ENCODE measurements around the gene FLVCR1.
"Not testable (repeated sequence)": the region's sequence is repeated elsewhere in the genome, so short reads cannot be mapped to it uniquely, and the experiment has no call there.

The FLVCR1 gene

DNA sequence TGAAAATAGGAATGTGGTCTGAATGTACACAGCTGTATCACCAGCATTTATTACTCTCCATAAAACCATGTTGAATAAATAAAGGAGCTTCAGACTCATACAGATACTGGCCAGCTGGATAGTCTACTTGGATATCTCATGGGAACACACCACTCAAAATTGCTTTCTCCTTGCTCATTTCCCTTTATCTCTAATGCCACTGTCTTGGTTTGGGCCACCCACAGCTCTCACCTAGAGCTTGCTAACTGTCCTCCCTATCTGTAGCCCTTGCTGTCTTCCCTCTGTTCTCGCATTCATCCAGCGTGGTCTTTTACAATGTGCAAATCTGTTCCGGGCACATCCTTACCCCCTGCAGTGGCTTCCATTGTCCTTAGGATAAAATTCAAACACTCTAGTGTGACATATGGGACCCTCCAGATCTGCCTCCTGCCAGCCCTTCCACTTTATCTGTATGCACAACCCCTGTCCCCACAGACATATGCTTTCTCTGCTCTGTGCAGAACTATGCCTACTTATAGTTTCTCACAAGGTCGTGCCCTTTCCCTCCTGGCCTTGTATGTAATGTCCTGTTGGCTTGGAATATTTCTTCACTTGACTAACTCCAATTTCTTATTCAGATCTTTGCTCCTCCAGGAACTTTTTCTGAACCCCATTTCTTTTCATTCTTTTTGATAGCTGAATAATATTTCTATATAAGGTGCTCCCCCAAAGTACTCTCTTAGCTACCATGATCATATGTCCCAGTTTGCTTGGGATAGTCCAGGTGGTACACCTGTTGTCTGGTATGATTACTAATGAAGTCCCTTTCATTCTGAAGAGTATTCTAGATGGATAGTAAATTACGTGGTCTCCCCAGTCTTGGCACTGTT is 2.9 kb downstream of the FLVCR1 start:
- no peak for DNase-seq (ENCODE audit: low spot score)

DNA sequence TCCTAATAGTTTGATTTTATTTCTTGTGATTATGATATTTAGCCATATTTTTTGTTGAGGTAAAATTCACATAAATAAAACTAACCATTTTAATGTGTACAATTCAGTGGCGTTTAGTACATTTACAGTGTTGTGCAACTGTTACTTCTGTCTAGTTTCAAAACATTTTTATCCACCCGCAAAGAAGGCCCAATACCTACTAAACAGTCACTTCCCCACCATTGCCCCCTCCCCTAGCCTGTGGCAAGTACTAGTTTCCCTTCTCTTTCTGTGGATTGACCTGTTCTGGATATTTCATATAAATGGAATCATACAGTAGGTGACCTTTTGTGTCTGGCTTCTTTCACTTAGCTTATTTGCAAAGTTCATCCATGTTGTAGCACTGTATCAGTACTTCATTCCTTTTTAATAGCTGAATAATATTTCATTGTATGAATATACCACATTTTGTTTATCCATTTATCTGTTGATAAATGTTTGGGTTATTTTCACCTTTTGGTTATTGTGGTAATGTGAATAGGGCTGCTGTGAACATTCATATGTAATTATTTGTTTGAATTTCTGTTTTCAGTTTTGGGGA is 4.1 kb downstream of the FLVCR1 start:
- no peak for DNase-seq (ENCODE audit: low spot score)

DNA sequence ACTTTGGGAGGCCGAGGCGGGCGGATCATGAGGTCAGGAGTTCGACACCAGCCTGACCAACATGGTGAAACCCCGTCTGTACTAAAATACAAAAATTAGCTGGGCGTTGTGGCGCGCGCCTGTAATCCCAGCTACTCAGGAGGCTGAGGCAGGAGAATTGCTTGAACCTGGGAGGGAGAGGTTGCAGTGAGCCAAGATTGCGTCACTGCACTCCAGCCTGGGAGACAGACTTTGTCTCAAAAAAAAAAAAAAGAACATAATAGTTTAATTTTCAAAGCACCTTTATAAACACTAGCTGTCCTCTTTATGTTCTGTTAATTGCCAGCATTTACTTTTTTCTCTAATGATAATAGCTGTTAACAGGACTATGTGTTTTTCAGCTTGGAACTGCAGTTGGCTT is 5.3 kb downstream of the FLVCR1 start:
- DNase-seq (ENCODE audit: low spot score) = not testable (repeated sequence)

DNA sequence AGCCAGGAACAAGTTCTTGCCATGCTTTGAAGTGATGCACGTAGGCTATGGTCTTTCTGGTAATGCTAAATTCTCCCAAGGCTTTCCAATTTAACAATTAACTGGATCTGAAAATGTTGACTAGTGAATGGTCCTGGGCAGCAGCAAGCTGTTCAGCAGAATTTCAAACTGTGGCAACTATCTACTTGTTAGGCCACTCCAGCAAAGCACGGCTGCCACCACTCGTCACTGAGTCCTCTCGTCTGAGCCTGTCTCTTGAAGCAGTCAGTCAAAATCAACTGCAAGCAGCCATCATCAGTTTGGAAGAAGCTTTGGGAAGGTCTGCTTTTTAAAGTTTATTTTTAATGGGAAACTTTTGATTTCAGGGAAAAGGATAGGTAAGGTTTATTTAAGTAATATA is 6.1 kb downstream of the FLVCR1 start:
- DNase-seq (ENCODE audit: low spot score) = no peak

DNA sequence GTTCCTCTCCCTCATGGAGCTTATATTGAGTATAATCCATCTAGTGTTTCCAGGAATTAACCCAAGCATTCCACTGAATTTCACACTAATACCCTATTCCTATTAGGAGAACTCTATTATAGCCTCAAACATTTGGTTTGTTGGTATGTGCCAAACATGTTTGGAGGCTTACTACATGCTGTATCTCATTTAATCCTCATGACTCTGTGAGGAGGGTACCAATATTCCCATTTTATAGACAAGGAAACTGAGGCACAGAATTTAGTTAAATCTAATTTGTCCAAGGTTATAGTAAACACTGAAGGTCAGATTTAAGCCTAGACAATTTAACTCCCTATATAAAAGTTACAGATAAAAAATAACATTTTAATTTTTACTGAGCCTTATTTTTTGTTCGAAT is 9.1 kb downstream of the FLVCR1 start:
- DNase-seq (ENCODE audit: low spot score) = no peak

DNA sequence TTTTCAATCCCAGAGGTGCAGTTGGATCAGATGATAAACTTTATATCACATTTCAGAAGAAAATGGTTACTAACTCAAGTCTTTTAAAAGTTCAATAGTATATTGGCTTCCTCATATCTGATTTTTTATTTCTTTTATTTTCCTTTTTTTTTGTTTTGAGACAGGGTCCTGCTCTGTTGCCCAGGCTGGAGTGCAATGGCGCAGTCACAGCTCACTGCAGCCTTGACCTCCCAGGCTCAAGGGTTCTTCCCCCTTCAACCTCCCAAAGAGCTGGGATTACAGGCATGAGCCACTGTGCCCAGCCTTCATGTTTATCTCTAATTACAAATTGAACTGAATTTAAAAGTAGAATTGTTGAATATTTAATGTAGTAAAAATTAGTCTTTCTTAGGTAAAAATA is 13.9 kb downstream of the FLVCR1 start:
- no peak for DNase-seq (ENCODE audit: low spot score)

DNA sequence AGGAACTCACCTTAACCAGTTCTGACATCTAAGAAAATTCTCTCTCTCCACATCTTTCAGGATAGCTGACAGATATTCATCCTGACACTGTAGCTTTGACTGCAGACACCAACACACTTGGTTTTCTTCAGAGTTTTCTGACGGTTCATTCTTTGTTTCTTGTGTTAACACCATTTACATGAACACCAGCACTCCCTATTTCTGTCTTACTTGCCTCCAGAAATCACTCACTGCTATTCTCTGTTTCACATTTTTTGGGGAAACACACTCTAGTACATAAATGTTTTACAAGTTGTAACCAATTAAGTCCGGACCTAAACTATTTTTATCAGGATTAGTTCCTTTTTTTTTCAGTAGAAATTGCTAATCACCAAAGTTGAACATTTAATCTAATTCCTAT is 15.4 kb downstream of the FLVCR1 start:
- no peak for DNase-seq (ENCODE audit: low spot score)

DNA sequence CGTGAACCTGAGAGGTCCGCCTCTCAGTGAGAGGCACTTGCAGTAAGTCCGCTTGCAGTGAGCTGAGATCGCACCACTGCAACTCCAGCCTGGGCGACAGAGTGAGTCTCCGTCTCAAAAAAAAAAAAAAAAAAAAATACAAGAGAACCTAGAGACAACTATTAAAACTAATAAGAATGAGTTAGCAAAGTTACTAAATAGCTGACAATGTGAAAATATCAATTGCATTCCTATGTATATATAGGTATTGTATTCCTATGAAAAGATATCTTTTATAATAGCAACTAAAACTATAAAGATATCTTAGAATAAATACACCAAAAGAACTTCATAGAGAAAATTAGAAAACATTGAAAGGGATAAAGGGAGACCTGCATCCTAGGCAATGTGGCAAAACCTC is 20.3 kb downstream of the FLVCR1 start:
- DNase-seq (ENCODE audit: low spot score) = no peak

DNA sequence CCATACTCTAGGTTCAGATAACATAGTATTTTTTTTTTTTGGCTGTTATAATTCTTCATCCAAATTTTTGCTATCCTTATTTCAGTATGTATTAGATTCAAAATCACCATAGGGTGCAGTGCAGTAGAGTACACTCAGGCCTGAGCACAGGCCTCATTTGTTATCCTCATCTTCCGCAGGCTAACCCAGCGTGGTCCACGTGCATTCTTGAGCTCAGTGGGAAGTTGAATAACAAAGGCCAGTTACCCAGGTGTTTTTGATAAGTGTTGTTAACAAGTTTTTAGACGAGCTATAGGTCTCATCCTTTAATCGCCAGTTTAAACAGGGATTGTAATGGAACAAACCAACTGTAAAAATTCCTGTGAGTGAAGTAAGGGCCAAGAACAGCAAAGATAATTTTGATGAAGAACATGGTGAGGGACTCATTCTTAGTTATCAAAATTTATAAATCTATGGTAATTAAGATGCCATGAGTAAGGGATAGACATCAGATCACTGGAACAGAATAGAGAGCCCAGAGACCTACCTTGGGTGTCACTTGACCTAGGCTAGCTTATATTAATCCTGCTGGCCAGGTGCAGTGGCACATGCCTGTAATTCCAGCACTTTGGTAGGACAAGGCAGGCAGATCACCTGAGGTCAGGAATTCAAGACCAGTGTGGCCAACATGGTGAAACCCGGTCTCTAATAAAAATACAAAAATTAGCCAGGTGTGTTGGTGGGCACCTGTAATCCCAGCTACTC is 22.0 kb downstream of the FLVCR1 start:
- no peak for DNase-seq (ENCODE audit: low spot score)

DNA sequence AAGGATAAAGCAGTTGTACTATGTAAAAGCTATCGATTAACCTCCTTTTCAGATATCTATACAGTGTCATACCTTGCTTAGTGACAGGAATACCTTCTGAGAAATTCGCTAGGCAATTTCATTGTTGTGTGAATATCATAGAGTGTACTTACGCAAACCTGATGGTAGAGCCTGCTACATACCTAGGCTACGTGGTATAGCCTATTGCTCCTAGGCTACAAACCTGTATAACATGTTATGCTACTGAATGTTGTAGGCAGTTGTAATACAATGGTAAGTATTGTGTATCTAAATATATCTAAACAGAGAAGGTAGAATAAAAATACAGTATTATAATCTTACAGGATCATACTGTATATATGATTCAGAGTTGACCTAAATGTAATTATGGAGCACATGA is 26.5 kb downstream of the FLVCR1 start:
- no peak for DNase-seq (ENCODE audit: low spot score)

DNA sequence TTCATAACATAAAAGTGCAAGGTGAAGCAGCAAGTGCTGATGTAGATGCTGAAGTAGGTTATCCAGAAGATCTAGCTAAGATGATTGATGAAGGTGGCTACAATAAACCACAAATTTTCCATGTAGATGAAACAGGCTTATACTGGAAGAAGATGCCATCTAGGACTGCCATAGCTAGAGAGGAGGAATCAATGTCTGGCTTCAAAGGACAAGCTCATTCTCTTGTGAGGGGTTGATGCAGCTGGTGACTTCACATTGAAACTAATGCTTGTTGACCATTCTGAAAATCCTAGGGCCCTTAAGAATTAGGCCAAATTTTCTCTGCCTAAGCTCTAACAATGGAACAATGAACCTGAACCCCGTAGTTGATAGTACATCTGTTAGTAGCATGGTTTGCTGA is 34.0 kb downstream of the FLVCR1 start:
- DNase-seq (ENCODE audit: low spot score) = no peak

DNA sequence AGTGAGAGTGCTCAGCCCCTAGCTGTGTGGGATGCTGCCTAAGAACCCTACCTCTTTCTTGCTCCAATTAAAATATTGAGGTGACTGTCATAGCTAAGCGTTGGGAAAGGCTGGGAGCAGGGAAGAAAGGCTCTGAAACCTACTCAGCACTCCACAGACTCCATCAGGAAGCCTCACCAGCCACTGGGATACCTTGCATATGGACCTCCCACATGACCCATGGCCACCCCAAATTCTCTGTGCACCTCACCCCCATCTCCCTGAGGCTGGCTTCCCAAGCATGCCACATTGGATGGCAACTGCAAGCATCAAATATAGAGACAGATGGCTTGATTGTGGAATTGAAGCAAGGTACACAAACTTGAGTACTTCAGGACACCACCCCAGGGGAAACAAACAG is 41.8 kb downstream of the FLVCR1 start:
- DNase-seq (ENCODE audit: low spot score) = no peak

DNA sequence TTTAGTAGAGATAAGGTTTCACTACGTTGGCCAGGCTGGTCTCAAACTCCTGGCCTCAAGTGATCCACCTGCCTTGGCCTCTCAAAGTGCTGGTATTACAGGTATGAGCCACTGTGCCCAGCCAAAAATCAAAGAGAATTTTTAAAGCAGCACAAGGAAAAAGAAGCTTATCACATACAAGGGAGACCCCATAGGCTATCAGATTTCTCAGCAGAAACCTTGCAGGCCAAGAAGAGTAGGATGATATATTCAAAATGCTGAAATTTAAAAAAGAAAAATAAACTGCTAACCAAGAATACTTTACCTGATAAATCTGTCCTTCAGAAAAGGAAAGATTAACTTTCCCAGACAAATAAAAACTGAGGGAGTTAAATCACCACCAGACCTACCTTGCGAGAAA is 43.2 kb downstream of the FLVCR1 start:
- DNase-seq (ENCODE audit: low spot score) = no peak

DNA sequence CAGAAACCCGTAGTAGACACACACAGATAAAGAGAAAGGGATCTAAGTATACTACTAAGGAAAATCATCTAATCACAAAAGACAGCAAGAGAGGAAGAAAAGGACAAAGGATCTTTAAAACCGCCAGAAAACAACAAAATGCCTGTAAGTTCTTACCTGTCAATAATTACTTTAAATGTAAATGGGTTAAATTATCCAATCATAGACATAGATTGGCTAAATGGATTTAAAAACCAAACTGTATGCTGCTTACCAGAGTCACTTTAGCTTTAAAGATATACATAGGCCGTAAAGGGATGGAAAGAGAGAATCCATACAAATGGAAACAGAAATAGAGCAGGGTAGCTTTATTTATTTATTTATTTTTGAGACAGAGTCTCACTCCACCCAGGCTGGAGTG is 44.0 kb downstream of the FLVCR1 start:
- no peak for DNase-seq (ENCODE audit: low spot score)

DNA sequence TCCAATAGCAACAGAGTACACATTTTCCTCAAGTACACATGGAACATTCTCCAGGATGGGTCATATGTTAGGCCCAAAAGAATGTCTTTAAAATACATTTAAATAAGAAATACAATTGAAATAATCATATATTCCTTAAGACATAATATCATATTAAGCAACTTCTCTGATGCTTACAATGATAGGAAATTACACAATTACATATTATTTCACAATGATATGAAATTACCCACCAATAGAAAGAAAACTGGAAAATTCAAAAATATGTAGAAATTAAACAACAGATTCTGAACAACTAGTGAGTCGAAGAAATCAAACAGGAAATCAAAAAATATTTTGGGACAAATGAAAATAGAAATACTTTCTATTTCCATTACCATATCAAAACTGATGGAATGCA is 45.6 kb downstream of the FLVCR1 start:
- no peak for DNase-seq (ENCODE audit: low spot score)

DNA sequence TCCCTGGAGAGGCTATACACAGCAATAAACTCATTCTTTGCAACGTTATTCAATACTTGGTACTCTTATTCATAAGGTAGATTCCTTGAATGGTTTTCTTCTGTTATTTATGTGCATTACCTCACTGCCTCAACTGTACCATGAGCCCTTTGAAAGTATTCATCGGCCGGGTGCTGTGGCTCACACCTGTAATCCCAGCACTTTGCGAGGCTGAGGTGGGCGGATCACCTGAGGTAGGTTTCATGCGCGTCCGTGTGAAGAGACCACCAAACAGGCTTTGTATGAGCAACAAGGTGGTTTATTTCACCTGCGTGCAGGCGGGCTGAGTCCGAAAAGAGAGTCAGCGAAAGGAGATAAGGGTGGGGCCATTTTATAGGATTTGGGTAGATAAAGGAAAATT is 50.0 kb downstream of the FLVCR1 start:
- not testable (repeated sequence) for DNase-seq (ENCODE audit: low spot score)

DNA sequence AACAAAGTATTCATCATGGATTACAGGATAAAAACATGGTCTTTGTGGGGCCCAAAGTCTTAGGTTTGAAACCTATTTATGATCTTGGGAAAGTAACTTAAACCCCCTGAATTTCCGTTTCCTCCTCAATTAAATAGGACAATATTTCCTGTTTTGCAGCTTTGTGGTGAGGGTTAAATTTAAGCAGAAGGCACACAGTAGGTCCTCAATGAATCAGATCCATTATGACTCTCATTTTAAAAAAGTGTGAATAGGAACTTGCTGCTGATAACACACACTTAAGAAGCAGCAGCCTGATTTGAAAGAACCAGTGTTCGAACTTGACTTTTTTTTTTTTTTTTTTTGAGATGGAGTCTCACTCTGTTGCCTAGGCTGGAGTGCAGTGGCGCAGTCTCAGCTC is 50.9 kb downstream of the FLVCR1 start:
- no peak for DNase-seq (ENCODE audit: low spot score)

DNA sequence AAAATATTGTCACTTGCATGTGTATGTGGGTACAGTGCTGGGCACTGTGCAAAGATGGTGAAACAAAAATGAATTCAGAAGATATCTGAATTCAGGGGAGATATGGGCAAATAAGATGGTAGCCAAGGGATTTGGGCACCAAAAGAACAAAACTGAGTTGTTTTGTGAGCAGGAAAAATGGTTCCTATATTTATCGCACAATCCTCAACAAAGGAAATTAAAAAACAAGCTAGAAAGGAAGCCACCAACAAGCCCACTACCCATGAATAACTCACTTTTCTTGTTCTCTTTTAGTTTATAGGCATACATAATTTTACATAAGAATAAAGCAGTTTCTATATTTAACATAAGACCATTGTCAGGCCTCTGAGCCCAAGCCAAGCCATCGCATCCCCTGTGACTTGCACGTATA is 51.6 kb downstream of the FLVCR1 start:
- no peak for DNase-seq (ENCODE audit: low spot score)

DNA sequence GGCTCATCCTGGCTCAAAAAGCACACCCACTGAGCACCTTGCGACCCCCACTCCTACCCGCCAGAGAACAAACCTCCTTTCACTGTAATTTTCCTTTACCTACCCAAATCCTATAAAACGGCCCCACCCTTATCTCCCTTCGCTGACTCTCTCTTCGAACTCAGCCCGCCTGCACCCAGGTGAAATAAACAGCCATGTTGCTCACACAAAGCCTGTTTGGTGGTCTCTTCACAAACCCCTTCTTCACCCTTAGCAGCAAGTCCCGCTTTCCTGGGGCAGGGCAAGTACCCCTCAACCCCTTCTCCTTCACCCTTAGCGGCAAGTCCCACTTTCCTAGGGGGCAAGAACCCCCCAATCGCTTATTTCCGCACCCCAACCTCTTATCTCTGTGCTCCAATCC is 52.1 kb downstream of the FLVCR1 start:
- DNase-seq (ENCODE audit: low spot score) = not testable (repeated sequence)

DNA sequence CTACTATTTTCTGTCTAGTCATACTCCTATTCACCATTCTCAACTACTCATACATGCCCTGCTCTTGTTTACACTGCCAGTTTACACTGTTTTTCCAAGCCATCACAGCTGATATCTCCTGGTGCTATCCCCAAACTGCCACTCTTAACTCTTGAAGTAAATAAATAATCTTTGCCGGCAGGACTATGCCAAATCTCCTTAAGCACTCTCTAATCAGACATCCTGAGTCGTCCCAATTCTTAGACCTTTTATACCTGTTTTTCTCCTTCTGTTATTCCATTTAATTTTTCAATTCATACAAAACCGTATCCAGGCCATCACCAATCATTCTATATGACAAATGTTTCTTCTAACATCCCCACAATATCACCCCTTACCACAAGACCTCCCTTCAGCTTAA is 55.6 kb downstream of the FLVCR1 start:
- not testable (repeated sequence) for DNase-seq (ENCODE audit: low spot score)

DNA sequence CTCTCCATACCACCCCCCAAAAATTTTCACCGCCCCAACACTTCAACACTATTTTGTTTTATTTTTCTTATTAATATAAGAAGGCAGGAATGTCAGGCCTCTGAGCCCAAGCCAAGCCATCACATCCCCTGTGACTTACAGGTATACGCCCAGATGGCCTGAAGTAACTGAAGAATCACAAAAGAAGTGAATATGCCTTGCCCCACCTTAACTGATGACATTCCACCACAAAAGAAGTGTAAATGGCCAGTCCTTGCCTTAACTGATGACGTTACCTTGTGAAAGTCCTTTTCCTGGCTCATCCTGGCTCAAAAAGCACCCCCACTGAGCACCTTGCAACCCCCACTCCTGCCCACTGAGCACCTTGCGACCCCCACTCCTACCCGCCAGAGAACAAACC is 56.0 kb downstream of the FLVCR1 start:
- DNase-seq (ENCODE audit: low spot score) = not testable (repeated sequence)

DNA sequence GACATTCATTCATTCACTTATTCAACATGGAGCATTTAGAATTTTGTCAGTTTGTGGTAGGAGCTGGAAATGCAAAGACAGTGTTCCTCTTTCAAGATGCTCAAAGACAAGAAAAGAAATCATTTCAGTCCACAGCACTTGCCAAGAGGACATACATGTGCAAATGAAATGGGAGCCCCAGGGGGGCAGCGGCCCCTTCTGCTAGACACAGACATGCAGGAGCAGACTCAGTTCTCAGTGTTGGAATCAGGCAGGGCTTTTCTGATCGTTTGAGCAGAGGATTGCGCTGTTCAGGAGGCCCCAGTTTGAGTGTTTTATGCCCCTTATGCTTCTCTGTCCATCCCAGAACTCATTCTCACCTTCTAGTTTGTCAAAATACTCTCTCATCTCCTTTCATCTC is 56.7 kb downstream of the FLVCR1 start:
- no peak for DNase-seq (ENCODE audit: low spot score)
